Keratinocyte (primary cell): ENCODE measurements around the gene EFEMP1. TPM values are rescaled to one million over a fixed set of nuclear protein-coding genes. Genes with fewer than 3 reads are reported as not detected.

Source experiments
- DNase-seq: peaks from one replicate; pipeline ENCODE4 v3.0.0-alpha.2; 2011; ENCODE audit warnings: low read depth, missing footprints, low spot score
- FAIRE-seq: peaks from 2 replicates; lab custom pipeline; 2011; peaks lifted over from hg19 to GRCh38; lab: Jason Lieb, UNC
- H2AFZ ChIP-seq: 2 replicates; pipeline ENCODE4 v1.6.0; 2012; ENCODE audit warnings: low read length, control low read depth, inconsistent platforms; ENCODE audit not compliant: control insufficient read depth
- H3K27ac ChIP-seq: 2 replicates; pipeline ENCODE4 v1.5.1; 2011; ENCODE audit warnings: low read length; ENCODE audit not compliant: control insufficient read depth, insufficient read depth
- H3K27me3 ChIP-seq: 3 replicates; pipeline ENCODE4 v1.6.0; 2011; ENCODE audit warnings: low read length; ENCODE audit not compliant: control insufficient read depth, insufficient read depth; ENCODE audit errors: extremely low read depth
- H3K36me3 ChIP-seq, 2 experiments: 2 replicates in 1 of 2; 3 replicates in 1 of 2; pipeline ENCODE4 v1.5.1; 2011; ENCODE audit warnings: low read length in 2 of 2, mild to moderate bottlenecking in 1 of 2; ENCODE audit not compliant: control insufficient read depth in 2 of 2, insufficient read depth in 2 of 2; ENCODE audit errors: extremely low read depth in 1 of 2
- H3K4me1 ChIP-seq: 3 replicates; pipeline ENCODE4 v1.5.1; 2011; ENCODE audit warnings: low read length; ENCODE audit not compliant: control insufficient read depth, insufficient read depth; ENCODE audit errors: extremely low read depth
- H3K4me2 ChIP-seq: 3 replicates; pipeline ENCODE4 v1.6.0; 2011; ENCODE audit warnings: low read depth, low read length; ENCODE audit not compliant: control insufficient read depth, insufficient read depth; ENCODE audit errors: extremely low read depth
- H3K4me3 ChIP-seq, 3 experiments: fragments of 200-600 bp in 1 of 3; sonication (generic) in 1 of 3; 2 replicates in 2 of 3; 3 replicates in 1 of 3; pipeline ENCODE4 v1.5.1; 2011 to 2016; ENCODE audit warnings: low read length in 3 of 3, mild to moderate bottlenecking in 3 of 3, control low read depth in 2 of 3, inconsistent platforms in 1 of 3, low read depth in 1 of 3, mixed read lengths in 1 of 3, mixed run types in 1 of 3, moderate library complexity in 1 of 3; ENCODE audit not compliant: control insufficient read depth in 2 of 3, insufficient read depth in 2 of 3; ENCODE audit errors: extremely low read depth in 1 of 3
- H3K79me2 ChIP-seq: 2 replicates; pipeline ENCODE4 v1.6.0; 2012; ENCODE audit warnings: low read length; ENCODE audit not compliant: control insufficient read depth, insufficient read depth
- H3K9ac ChIP-seq: 3 replicates; pipeline ENCODE4 v1.6.0; 2011; ENCODE audit warnings: low read length; ENCODE audit not compliant: control insufficient read depth, insufficient read depth; ENCODE audit errors: extremely low read depth
- H3K9me1 ChIP-seq: 3 replicates; pipeline ENCODE4 v1.6.0; 2011; ENCODE audit warnings: low read length; ENCODE audit not compliant: control insufficient read depth, insufficient read depth; ENCODE audit errors: extremely low read depth
- H3K9me3 ChIP-seq: 2 replicates; pipeline ENCODE4 v1.5.1; 2012; ENCODE audit warnings: low read depth, low read length; ENCODE audit not compliant: control insufficient read depth
- H4K20me1 ChIP-seq: 3 replicates; pipeline ENCODE4 v1.6.0; 2011; ENCODE audit warnings: low read length; ENCODE audit not compliant: control insufficient read depth, insufficient read depth; ENCODE audit errors: extremely low read depth
- EZH2 ChIP-seq: IDR thresholded peaks from one replicate; pipeline ENCODE4 v1.6.1; 2012; ENCODE audit warnings: inconsistent platforms, mild to moderate bottlenecking, low read length, moderate library complexity
- dilution Hi-C: fragments of 300-500 bp; cut with MboI; formaldehyde crosslinking; loops from one replicate; pipeline ENCODE4 v1.7.0; 2020; ENCODE audit warnings: low sequenced_read_pairs; ENCODE audit not compliant: extremely low pct_ligation_motif_present
- polyA plus RNA-seq, 5 experiments: library from polyadenylated mRNA; depleted of rRNA in 3 of 5; stranded (reverse) in 3 of 5; stranded (forward) in 1 of 5; unstranded in 1 of 5; fragments of >200 nt; gene quantifications; 1 replicate in 1 of 5; 2 replicates in 3 of 5; 3 replicates in 1 of 5; pipeline versions ENCODE4 v1.2.1 to v1.2.3, GENCODE V29; 2011 to 2012; ENCODE audit warnings: missing spikeins in 2 of 5, low read depth in 1 of 5, low replicate concordance in 1 of 5
- TF ChIP-seq, protein P1 (sequence below), 3 experiments: IDR thresholded peaks in 1 of 3; conservative IDR thresholded peaks in 1 of 3; optimal IDR thresholded peaks in 1 of 3; 2 replicates in 2 of 3; 3 replicates in 1 of 3; pipeline versions ENCODE3 to v1.5.1; 2011; ENCODE audit warnings: low read length in 3 of 3, mild to moderate bottlenecking in 3 of 3, moderate library complexity in 2 of 3, control low read depth in 1 of 3, inconsistent platforms in 1 of 3; ENCODE audit not compliant: insufficient read depth in 2 of 3; ENCODE audit errors: extremely low read depth in 1 of 3

Gene EFEMP1
- polyA plus RNA-seq, 1 donor (not counting 4 experiments of a cell fraction or from before 2014, with no cell fraction given) = 234 TPM

DNA sequence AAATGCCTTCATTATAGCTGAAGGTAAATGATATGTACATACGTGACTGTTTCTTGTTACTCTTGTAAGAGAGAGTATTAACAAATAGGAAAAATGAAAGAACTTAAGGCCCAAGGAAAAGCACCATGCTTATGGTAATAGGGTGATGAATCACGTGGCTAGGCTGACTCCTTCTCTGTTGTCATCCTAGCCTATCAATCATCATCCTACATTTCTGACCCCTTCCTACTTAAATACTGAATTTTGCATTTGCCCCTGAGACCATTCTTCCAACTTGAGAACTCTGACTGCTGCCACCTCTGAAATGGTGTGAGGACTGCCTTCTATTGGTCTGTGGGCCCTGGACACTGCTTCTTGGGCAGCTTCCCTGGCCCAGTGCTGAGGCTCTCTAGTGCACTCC, 28.9 kb downstream of the EFEMP1 start:
- dilution Hi-C loops = no loop called here
- no peaks in the 10 kb centered on the region for H3K9me1 ChIP-seq
- H2AFZ ChIP-seq = no peak overlapping the region
- peaks cover 7% of the 10 kb centered on the region for H3K4me1 ChIP-seq
- no peaks in the 10 kb centered on the region for H3K27me3 ChIP-seq
- H3K9ac ChIP-seq = no peak overlapping the region
- H4K20me1 ChIP-seq = no peaks in the 10 kb centered on the region
- no peaks in the 10 kb centered on the region for H3K9me3 ChIP-seq
- FAIRE-seq (no peak), DNase-seq (no peak)
- H3K4me3 ChIP-seq = no peak overlapping the region
- H3K79me2 ChIP-seq = no peaks in the 10 kb centered on the region
- H3K4me2 ChIP-seq = no peak overlapping the region
- no peak overlapping the region for H3K27ac ChIP-seq
- no peak for TF ChIP-seq EZH2
- TF ChIP-seq, protein P1, sequence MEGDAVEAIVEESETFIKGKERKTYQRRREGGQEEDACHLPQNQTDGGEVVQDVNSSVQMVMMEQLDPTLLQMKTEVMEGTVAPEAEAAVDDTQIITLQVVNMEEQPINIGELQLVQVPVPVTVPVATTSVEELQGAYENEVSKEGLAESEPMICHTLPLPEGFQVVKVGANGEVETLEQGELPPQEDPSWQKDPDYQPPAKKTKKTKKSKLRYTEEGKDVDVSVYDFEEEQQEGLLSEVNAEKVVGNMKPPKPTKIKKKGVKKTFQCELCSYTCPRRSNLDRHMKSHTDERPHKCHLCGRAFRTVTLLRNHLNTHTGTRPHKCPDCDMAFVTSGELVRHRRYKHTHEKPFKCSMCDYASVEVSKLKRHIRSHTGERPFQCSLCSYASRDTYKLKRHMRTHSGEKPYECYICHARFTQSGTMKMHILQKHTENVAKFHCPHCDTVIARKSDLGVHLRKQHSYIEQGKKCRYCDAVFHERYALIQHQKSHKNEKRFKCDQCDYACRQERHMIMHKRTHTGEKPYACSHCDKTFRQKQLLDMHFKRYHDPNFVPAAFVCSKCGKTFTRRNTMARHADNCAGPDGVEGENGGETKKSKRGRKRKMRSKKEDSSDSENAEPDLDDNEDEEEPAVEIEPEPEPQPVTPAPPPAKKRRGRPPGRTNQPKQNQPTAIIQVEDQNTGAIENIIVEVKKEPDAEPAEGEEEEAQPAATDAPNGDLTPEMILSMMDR (optimal IDR thresholded peaks at IDR 0.05 in 1 of 3, IDR thresholded peaks at IDR 0.05 in 1 of 3, conservative IDR thresholded peaks at IDR 0.05 in 1 of 3; ENCODE audit: extremely low read depth in 1 of 3, insufficient read depth in 2 of 3, low read length in 3 of 3) = no peak
- H3K36me3 ChIP-seq = peaks cover 3 to 12% of the 10 kb centered on the region in 2 experiments

DNA sequence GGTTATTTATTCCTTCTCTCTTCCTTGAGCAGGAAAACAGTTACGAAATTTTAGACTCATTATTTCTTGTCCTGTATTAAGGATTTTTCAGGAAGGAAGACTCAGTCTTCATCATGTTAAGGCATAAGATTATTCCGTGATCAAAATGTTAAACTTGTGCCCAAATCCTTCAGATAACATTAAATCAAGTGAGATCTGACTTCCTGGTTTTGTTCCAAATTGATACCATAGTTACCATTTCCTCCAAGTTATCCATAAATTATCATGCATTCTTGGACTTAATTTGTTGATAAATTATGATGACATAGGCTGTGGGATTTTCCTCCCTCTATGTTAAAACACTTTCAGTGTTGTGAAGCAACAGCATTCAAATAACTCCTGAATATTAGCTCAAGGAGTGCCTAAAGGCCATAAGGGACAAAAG, 31.9 kb downstream of the EFEMP1 start:
- no peak overlapping the region for H3K27ac ChIP-seq
- DNase-seq (no peak), FAIRE-seq (peak; percentile 49)
- peak overlapping the region; percentile 20 for H2AFZ ChIP-seq
- TF ChIP-seq, protein P1 (optimal IDR thresholded peaks at IDR 0.05 in 1 of 3, IDR thresholded peaks at IDR 0.05 in 1 of 3, conservative IDR thresholded peaks at IDR 0.05 in 1 of 3; ENCODE audit: extremely low read depth in 1 of 3, insufficient read depth in 2 of 3, low read length in 3 of 3) = no peak
- no peaks in the 10 kb centered on the region for H4K20me1 ChIP-seq
- no peak overlapping the region for H3K9ac ChIP-seq
- peaks cover 1 to 10% of the 10 kb centered on the region in 2 experiments for H3K36me3 ChIP-seq
- H3K4me2 ChIP-seq = no peak overlapping the region
- H3K9me1 ChIP-seq = no peaks in the 10 kb centered on the region
- H3K79me2 ChIP-seq = peaks cover 3% of the 10 kb centered on the region
- H3K27me3 ChIP-seq = no peaks in the 10 kb centered on the region
- no peaks in the 10 kb centered on the region for H3K9me3 ChIP-seq
- no peak overlapping the region for H3K4me3 ChIP-seq
- H3K4me1 ChIP-seq = peaks cover 32% of the 10 kb centered on the region
- dilution Hi-C loops = no loop called here
